SK-N-SH (cell line): Measurements from ENCODE around the gene BTBD18.

Experiments used
- CTCF ChIP-seq: fragments of 200-600 bp; sonication (generic); IDR thresholded peaks from 2 replicates; pipeline ENCODE4 v1.6.1; 2017; ENCODE audit warnings: antibody characterized with exemption, mild to moderate bottlenecking, moderate library complexity
- EP300 ChIP-seq, 2 experiments: IDR thresholded peaks; 2 replicates each; pipeline versions ENCODE4 v1.4.0 to v1.6.1; 2012; ENCODE audit warnings: borderline replicate concordance in 1 of 2, low read depth in 1 of 2, low read length in 1 of 2
- FOXM1 ChIP-seq: IDR thresholded peaks from 2 replicates; pipeline ENCODE4 v1.4.0; 2012; ENCODE audit warnings: low read depth, mild to moderate bottlenecking
- PBX3 ChIP-seq: IDR thresholded peaks from 2 replicates; pipeline ENCODE4; 2012
- POLR2AphosphoS5 ChIP-seq: IDR thresholded peaks from 2 replicates; pipeline ENCODE4 v1.6.1; 2012; ENCODE audit warnings: low read depth, low read length
- RCOR1 ChIP-seq: fragments of 150-350 bp; IDR thresholded peaks from 2 replicates; pipeline ENCODE4 v1.6.1; 2017; ENCODE audit warnings: antibody characterized with exemption, low read length
- REST ChIP-seq: IDR thresholded peaks from 2 replicates; pipeline ENCODE4 v1.6.1; 2012; ENCODE audit warnings: mild to moderate bottlenecking, low read depth, low read length, moderate library complexity
- RFX5 ChIP-seq: IDR thresholded peaks from 2 replicates; pipeline ENCODE4 v1.6.1; 2012; ENCODE audit warnings: mild to moderate bottlenecking, improper control_type of control experiment, low read length
- RXRA ChIP-seq: IDR thresholded peaks from 2 replicates; pipeline ENCODE4 v1.4.0; 2012; ENCODE audit warnings: low read depth, mild to moderate bottlenecking, borderline replicate concordance
- TCF12 ChIP-seq: IDR thresholded peaks from 2 replicates; pipeline ENCODE4 v1.4.0; 2012
- USF2 ChIP-seq: fragments of 150-350 bp; IDR thresholded peaks from 2 replicates; pipeline ENCODE4 v1.6.1; 2017; ENCODE audit warnings: antibody characterized with exemption, low read length, low read depth, borderline replicate concordance
- TF ChIP-seq, protein P1 (sequence below): IDR thresholded peaks from 2 replicates; pipeline ENCODE4 v1.4.0; 2012; ENCODE audit warnings: low read depth

DNA sequence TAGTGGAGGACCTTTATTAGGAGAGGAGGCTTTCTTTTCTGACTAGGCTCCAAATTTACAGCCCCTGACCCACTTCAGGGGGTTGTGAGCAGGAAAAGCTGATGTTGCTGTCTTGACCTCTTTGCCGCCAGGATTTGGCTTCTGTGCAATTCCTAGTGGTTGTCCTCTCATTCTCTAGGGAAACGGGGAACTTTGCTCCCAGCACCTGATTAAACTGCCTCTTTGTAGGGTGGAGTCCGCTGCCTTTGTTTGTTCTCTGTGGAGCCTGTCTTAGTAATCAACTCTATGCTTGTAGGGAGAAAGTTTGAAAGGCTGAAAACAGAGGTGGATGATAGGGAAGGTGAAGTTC is 26.3 kb upstream of the BTBD18 start:
- TF ChIP-seq REST (no peak), RXRA (no peak), CTCF (no peak), EP300 (IDR thresholded peaks at IDR 0.05; ENCODE audit: borderline replicate concordance in 1 of 2, low read depth in 1 of 2, low read length in 1 of 2) (no peak), RCOR1 (no peak), TCF12 (no peak), RFX5 (no peak), PBX3 (no peak), POLR2AphosphoS5 (no peak), USF2 (no peak), FOXM1 (no peak)
- TF ChIP-seq, protein P1, sequence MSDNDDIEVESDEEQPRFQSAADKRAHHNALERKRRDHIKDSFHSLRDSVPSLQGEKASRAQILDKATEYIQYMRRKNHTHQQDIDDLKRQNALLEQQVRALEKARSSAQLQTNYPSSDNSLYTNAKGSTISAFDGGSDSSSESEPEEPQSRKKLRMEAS: no peak
